ENCODE results near the gene ROPN1. TPM values are rescaled to one million over a fixed set of nuclear protein-coding genes. Genes with fewer than 3 reads are reported as not detected.

Gene ROPN1
- total RNA-seq, 1 donor from 2014 or later: not detected

- H3K27me3 ChIP-seq: no peaks in the 10 kb centered on the region
- no peak overlapping the region for H3K27ac ChIP-seq
- H3K4me3 ChIP-seq: no peak overlapping the region
- TF ChIP-seq CTCF (IDR thresholded peaks at IDR 0.05) (no peak), POLR2AphosphoS5 (IDR thresholded peaks at IDR 0.05; ENCODE audit: insufficient read depth in 1 of 2, low read depth in 1 of 2) (no peak), POLR2A (IDR thresholded peaks at IDR 0.05) (no peak)
- no peak for DNase-seq (ENCODE audit: extremely low spot score in 2 of 2)
- no peaks in the 10 kb centered on the region for H3K4me1 ChIP-seq
- H3K9me3 ChIP-seq: no peaks in the 10 kb centered on the region
- H3K36me3 ChIP-seq: peaks cover 0 to 11% of the 10 kb centered on the region in 2 donors
- intact Hi-C loops (cut with DNase I): no loop called here
Measured at GRCh38 chr3:123953735-123954134, 38.2 kb downstream of the ROPN1 start.

- Histone ChIP-seq H3K4me3 (no peak overlapping the region), H3K9me3 (no peaks in the 10 kb centered on the region), H3K27ac (no peak overlapping the region), H3K4me1 (no peaks in the 10 kb centered on the region), H3K36me3 (peaks cover 0 to 18% of the 10 kb centered on the region in 2 donors), H3K27me3 (no peaks in the 10 kb centered on the region)
- no peak for DNase-seq (ENCODE audit: extremely low spot score in 2 of 2)
- intact Hi-C loops (cut with DNase I): no loop called here
- TF ChIP-seq POLR2AphosphoS5 (IDR thresholded peaks at IDR 0.05; ENCODE audit: insufficient read depth in 1 of 2, low read depth in 1 of 2): no peak
- no peak for TF ChIP-seq POLR2A (IDR thresholded peaks at IDR 0.05)
Measured at GRCh38 chr3:123952844-123953520, 38.9 kb downstream of the ROPN1 start.

GRCh38 chr3:123951522-123952447 is 40.1 kb downstream of the ROPN1 start:
- no peak for DNase-seq (ENCODE audit: extremely low spot score in 2 of 2)
- Histone ChIP-seq H3K27me3 (no peaks in the 10 kb centered on the region), H3K9me3 (no peaks in the 10 kb centered on the region), H3K4me3 (no peak overlapping the region), H3K36me3 (peaks cover 0 to 24% of the 10 kb centered on the region in 2 donors), H3K27ac (no peak overlapping the region), H3K4me1 (no peaks in the 10 kb centered on the region)
- TF ChIP-seq POLR2AphosphoS5 (IDR thresholded peaks at IDR 0.05; ENCODE audit: insufficient read depth in 1 of 2, low read depth in 1 of 2) (no peak), CTCF (IDR thresholded peaks at IDR 0.05) (no peak), POLR2A (IDR thresholded peaks at IDR 0.05) (no peak)
- intact Hi-C loops (cut with DNase I): no loop called here

DNA sequence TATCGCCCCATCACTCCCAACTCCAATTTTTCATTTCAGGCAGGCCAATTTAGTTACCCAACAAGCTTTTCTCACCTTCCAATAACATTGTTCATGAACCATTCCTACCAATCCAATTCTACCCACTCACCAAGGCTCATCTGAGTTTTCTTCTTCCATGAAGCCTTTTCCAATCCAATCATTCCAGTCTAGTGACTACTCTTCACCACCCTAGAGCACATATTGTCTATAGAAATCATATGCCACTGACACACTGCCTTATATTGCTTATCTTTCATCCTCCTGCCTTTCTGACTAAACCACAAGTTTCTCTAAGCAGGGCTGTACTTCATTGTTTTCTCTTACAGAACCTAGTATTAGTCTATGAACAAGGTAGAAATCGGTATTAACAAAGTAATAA is 42.3 kb downstream of the ROPN1 start:
- Histone ChIP-seq H3K27ac (no peak overlapping the region), H3K4me1 (no peaks in the 10 kb centered on the region), H3K36me3 (peaks cover 0 to 26% of the 10 kb centered on the region in 2 donors), H3K4me3 (no peak overlapping the region), H3K27me3 (no peaks in the 10 kb centered on the region), H3K9me3 (no peaks in the 10 kb centered on the region)
- intact Hi-C loops (cut with DNase I): no loop called here
- no peak for DNase-seq (ENCODE audit: extremely low spot score in 2 of 2)
- TF ChIP-seq POLR2A (IDR thresholded peaks at IDR 0.05) (no peak), CTCF (IDR thresholded peaks at IDR 0.05) (no peak), POLR2AphosphoS5 (IDR thresholded peaks at IDR 0.05; ENCODE audit: insufficient read depth in 1 of 2, low read depth in 1 of 2) (no peak)

GRCh38 chr3:123948449-123948848 is 43.5 kb downstream of the ROPN1 start:
- intact Hi-C loops (cut with DNase I): no loop called here
- no peaks in the 10 kb centered on the region for H3K9me3 ChIP-seq
- H3K27me3 ChIP-seq: no peaks in the 10 kb centered on the region
- H3K36me3 ChIP-seq: peaks cover 0 to 29% of the 10 kb centered on the region in 2 donors
- H3K27ac ChIP-seq: no peak overlapping the region
- H3K4me3 ChIP-seq: no peak overlapping the region
- no peak for DNase-seq (ENCODE audit: extremely low spot score in 2 of 2)
- no peak for TF ChIP-seq POLR2AphosphoS5 (IDR thresholded peaks at IDR 0.05; ENCODE audit: insufficient read depth in 1 of 2, low read depth in 1 of 2)
- no peak for TF ChIP-seq CTCF (IDR thresholded peaks at IDR 0.05)
- TF ChIP-seq POLR2A (IDR thresholded peaks at IDR 0.05): no peak
- H3K4me1 ChIP-seq: no peaks in the 10 kb centered on the region

Data from vagina (tissue), 2 donors.